ENCODE measurements around the gene MGST3.

- TF ChIP-seq CTCF (IDR thresholded peaks at IDR 0.05; ENCODE audit: insufficient read depth, low read length) (no peak), SPI1 (IDR thresholded peaks at IDR 0.05; ENCODE audit: borderline replicate concordance, low read depth) (no peak), REST (IDR thresholded peaks at IDR 0.05; ENCODE audit: insufficient replicate concordance, low read depth) (no peak), GABPA (IDR thresholded peaks at IDR 0.05; ENCODE audit: low read depth) (no peak), POLR2AphosphoS5 (IDR thresholded peaks at IDR 0.05; ENCODE audit: low read depth) (no peak)
Observed at GRCh38 chr1:165680303-165680702, 49.3 kb downstream of the MGST3 start.

All from HL-60 (cell line).